Fibroblast of lung (primary cell): ENCODE data around the gene SUPV3L1. TPM values are rescaled to one million over a fixed set of nuclear protein-coding genes. Genes with fewer than 3 reads are reported as not detected.

Experiments
- polyA plus RNA-seq, 2 donors: library from polyadenylated mRNA; depleted of rRNA in 1 of 2; stranded (reverse) in 1 of 2; unstranded in 1 of 2; fragments of >200 nt; gene quantifications; 2 replicates each; pipeline ENCODE4 v1.2.1, GENCODE V29; 2011 to 2012; ENCODE audit warnings: missing spikeins in 1 of 2
- total RNA-seq: library from RNA; depleted of rRNA; stranded (reverse); fragments of >200 nt; gene quantifications from 2 replicates; pipeline ENCODE4 v1.2.1, GENCODE V29; 2014

The SUPV3L1 gene
- total and polyA plus RNA-seq, 2 donors (not counting 1 experiment from before 2014, with no cell fraction given) = 31.8 to 49.5 TPM

Other genes with a start within 250 kb of the SUPV3L1 start
- 52.4 and 54.2 TPM in 2 replicates for gene DDX21, start 224.1 kb upstream of the SUPV3L1 start, total RNA-seq
- gene DDX21, start 224.1 kb upstream of the SUPV3L1 start, polyA plus RNA-seq = 67.9 and 78.2 TPM in 2 replicates
- gene KIFBP, start 191.4 kb upstream of the SUPV3L1 start, total RNA-seq = 25.9 and 29.7 TPM in 2 replicates
- gene KIFBP, start 191.4 kb upstream of the SUPV3L1 start, polyA plus RNA-seq = 60.2 and 62.0 TPM in 2 replicates
- gene SRGN, start 92.1 kb upstream of the SUPV3L1 start, total RNA-seq = 147 and 363 TPM in 2 replicates
- gene SRGN, start 92.1 kb upstream of the SUPV3L1 start, polyA plus RNA-seq = 71.9 and 83.9 TPM in 2 replicates
- gene VPS26A, start 56.1 kb upstream of the SUPV3L1 start, total RNA-seq = 38.0 and 44.1 TPM in 2 replicates
- gene VPS26A, start 56.1 kb upstream of the SUPV3L1 start, polyA plus RNA-seq = 51.3 and 57.1 TPM in 2 replicates
- gene HKDC1, start 40.1 kb downstream of the SUPV3L1 start, total RNA-seq = 1.8 and 2.1 TPM in 2 replicates
- 0.09 and 0.12 TPM in 2 replicates for gene HKDC1, start 40.1 kb downstream of the SUPV3L1 start, polyA plus RNA-seq
- 106 and 172 TPM in 2 replicates for gene HK1, start 98.3 kb downstream of the SUPV3L1 start, total RNA-seq
- 60.6 and 86.2 TPM in 2 replicates for gene HK1, start 98.3 kb downstream of the SUPV3L1 start, polyA plus RNA-seq
- gene TACR2, start 236.7 kb downstream of the SUPV3L1 start, total RNA-seq = 0.17 and 0.26 TPM in 2 replicates
- 0.10 and 0.15 TPM in 2 replicates for gene TACR2, start 236.7 kb downstream of the SUPV3L1 start, polyA plus RNA-seq